ENCODE data around the gene PDIK1L. TPM values are rescaled to one million over a fixed set of nuclear protein-coding genes. Genes with fewer than 3 reads are reported as not detected.

Gene PDIK1L
- total and polyA plus RNA-seq, 2 of the 8 experiments (the other 6 are each of a cell fraction or from before 2014, with no cell fraction given), result 0.95 to 4.5 TPM

- Histone ChIP-seq H2BK15ac (ENCODE audit: low read length) (no peak overlapping the region), H3K23me2 (ENCODE audit: low read depth, low read length) (no peaks in the 10 kb centered on the region), H3K56ac (replicated peaks; ENCODE audit: insufficient read length, low read depth, low read length) (no peak overlapping the region), H3K27ac (ENCODE audit: low read depth, low read length) (no peak overlapping the region), H2AK5ac (ENCODE audit: low read depth, low read length) (no peak overlapping the region), H3K9me3 (ENCODE audit: insufficient read depth in 2 of 2, low read depth in 1 of 2, low read length in 1 of 2) (no peaks in the 10 kb centered on the region), H2AFZ (ENCODE audit: low read length) (no peak overlapping the region), H2BK120ac (replicated peaks; ENCODE audit: low read depth, low read length) (no peak overlapping the region), H4K5ac (ENCODE audit: insufficient read length, low read depth, low read length) (no peak overlapping the region), H3K79me2 (ENCODE audit: control insufficient read depth in 1 of 2, insufficient read depth in 2 of 2, low read length in 2 of 2) (no peaks in the 10 kb centered on the region), H4K91ac (replicated peaks; ENCODE audit: insufficient read length, low read length) (no peak overlapping the region), H3K36me3 (ENCODE audit: control insufficient read depth in 2 of 4, insufficient read depth in 4 of 4, low read length in 3 of 4) (no peaks in the 10 kb centered on the region), H3K23ac (ENCODE audit: insufficient read length) (no peak overlapping the region), H3K9ac (replicated peaks in 1 of 4; ENCODE audit: extremely low read depth in 1 of 4, low read depth in 3 of 4, low read length in 3 of 4) (no peak overlapping the region), H3K18ac (ENCODE audit: extremely low read depth, low read length) (no peak overlapping the region), H3K27me3 (replicated peaks in 1 of 4; ENCODE audit: control insufficient read depth in 3 of 4, extremely low read depth in 1 of 4, insufficient read depth in 3 of 4, low read length in 3 of 4) (no peaks in the 10 kb centered on the region), H2BK20ac (ENCODE audit: low read length) (no peak overlapping the region), H3K4me2 (ENCODE audit: insufficient read depth in 1 of 2, low read depth in 2 of 2, low read length in 2 of 2) (no peak overlapping the region), H4K20me1 (replicated peaks in 1 of 2; ENCODE audit: control insufficient read depth in 1 of 2, insufficient read depth in 2 of 2, low read length in 2 of 2) (no peaks in the 10 kb centered on the region), H3K4me3 (ENCODE audit: extremely low read depth in 1 of 4, insufficient read depth in 2 of 4, low read depth in 3 of 4, low read length in 4 of 4) (no peak overlapping the region), H4K8ac (ENCODE audit: extremely low read depth, insufficient read depth, low read length) (no peak overlapping the region), H3K4me1 (replicated peaks in 1 of 4; ENCODE audit: control insufficient read depth in 3 of 4, insufficient read depth in 4 of 4, low read length in 3 of 4) (peaks cover 0 to 2% (median 0%) of the 10 kb centered on the region in 4 experiments; a peak in 1 of 7 replicates), H3K79me1 (ENCODE audit: low read depth, low read length) (no peaks in the 10 kb centered on the region), H2BK5ac (ENCODE audit: low read depth, low read length) (no peak overlapping the region), H3K14ac (ENCODE audit: insufficient read length) (no peak overlapping the region), H3K4ac (replicated peaks; ENCODE audit: insufficient read length, low read depth, low read length) (no peak overlapping the region), H2BK12ac (ENCODE audit: low read depth, low read length) (no peak overlapping the region)
- WGBS, 2 experiments (ENCODE audit: extremely low coverage in 1 of 2, insufficient coverage in 1 of 2, insufficient read length in 1 of 2, insufficient replicate concordance in 2 of 2, low coverage in 1 of 2, low lambda C conversion rate in 2 of 2, missing lambda C conversion rate in 1 of 2), result 89% methylated on average over 4 of the region's 4 CpGs; no CpG with 5 or more reads in 1 of the 2 experiments
- FAIRE-seq (no peak), DNase-seq (ENCODE audit: low read depth in 1 of 2, low spot score in 2 of 2) (no peak)
- ChIA-PET POLR2A (ENCODE audit: partially characterized antibody) (interaction anchor here (1.0 to 1.7 kb wide), 4 partner anchors 17 to 209 kb away, joined by 3 to 4 read pairs (median 4); partner anchors contain the start of gene SH3BGRL3), CTCF (ENCODE audit: partially characterized antibody) (interaction anchor here (0.6 to 4.9 kb wide), 5 partner anchors 10 to 159 kb away, joined by 3 to 23 read pairs (median 5); no protein-coding TSS in a partner anchor)
- TF ChIP-seq TEAD4 (IDR thresholded peaks at IDR 0.05; ENCODE audit: low read depth, low read length) (no peak), GTF2F1 (IDR thresholded peaks at IDR 0.05; ENCODE audit: borderline replicate concordance, low read depth, low read length) (no peak), RAD21 (IDR thresholded peaks at IDR 0.05 in 1 of 2, conservative IDR thresholded peaks at IDR 0.05 in 1 of 2; ENCODE audit: low read depth in 2 of 2, low read length in 2 of 2) (no peak), BACH1 (IDR thresholded peaks at IDR 0.05; ENCODE audit: low read length) (no peak), BRCA1 (IDR thresholded peaks at IDR 0.05; ENCODE audit: low read depth, low read length) (no peak), SIX5 (IDR thresholded peaks at IDR 0.05; ENCODE audit: low read depth, low read length) (no peak), CEBPB (IDR thresholded peaks at IDR 0.05; ENCODE audit: low read depth, low read length) (no peak), CHD2 (IDR thresholded peaks at IDR 0.05; ENCODE audit: low read length) (no peak), RXRA (IDR thresholded peaks at IDR 0.05; ENCODE audit: insufficient read depth, low read depth, low read length) (no peak), EZH2 (IDR thresholded peaks at IDR 0.05; ENCODE audit: low read depth, low read length, severe bottlenecking) (no peak), TAF7 (optimal IDR thresholded peaks at IDR 0.05; ENCODE audit: borderline replicate concordance, low read depth, low read length) (no peak), RBBP5 (IDR thresholded peaks at IDR 0.05; ENCODE audit: borderline replicate concordance, low read depth, low read length) (no peak)
- TF ChIP-seq, protein P1, sequence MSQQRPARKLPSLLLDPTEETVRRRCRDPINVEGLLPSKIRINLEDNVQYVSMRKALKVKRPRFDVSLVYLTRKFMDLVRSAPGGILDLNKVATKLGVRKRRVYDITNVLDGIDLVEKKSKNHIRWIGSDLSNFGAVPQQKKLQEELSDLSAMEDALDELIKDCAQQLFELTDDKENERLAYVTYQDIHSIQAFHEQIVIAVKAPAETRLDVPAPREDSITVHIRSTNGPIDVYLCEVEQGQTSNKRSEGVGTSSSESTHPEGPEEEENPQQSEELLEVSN (IDR thresholded peaks at IDR 0.05), result no peak
Observed at GRCh38 chr1:26070296-26070962, 41.2 kb upstream of the PDIK1L start.
